IPS-NIHi7 (cell line): ENCODE results near the gene CEP44.
"Not testable (repeated sequence)": the region's sequence is repeated elsewhere in the genome, so short reads cannot be mapped to it uniquely, and the experiment has no call there.

Experiments
- DNase-seq: peaks from one replicate; pipeline ENCODE4 v3.0.0; 2012; ENCODE audit warnings: mixed read lengths; ENCODE audit errors: extremely low spot score

The CEP44 gene

GRCh38 chr4:174324236-174324635 is 40.5 kb downstream of the CEP44 start:
- no peak for DNase-seq

GRCh38 chr4:174324725-174325124 is 41.0 kb downstream of the CEP44 start:
- DNase-seq = no peak

GRCh38 chr4:174332741-174333493 is 49.2 kb downstream of the CEP44 start:
- no peak for DNase-seq

- DNase-seq = no peak
Observed at GRCh38 chr4:174334628-174335027, 50.9 kb downstream of the CEP44 start.

- DNase-seq = no peak
Observed at GRCh38 chr4:174340714-174341113, 57.0 kb downstream of the CEP44 start.

- DNase-seq = peak; percentile 16
Observed at GRCh38 chr4:174349156-174349555, 65.4 kb downstream of the CEP44 start.

- DNase-seq = no peak
Observed at GRCh38 chr4:174352061-174352819, 68.5 kb downstream of the CEP44 start.

GRCh38 chr4:174357321-174357720 is 73.6 kb downstream of the CEP44 start:
- DNase-seq = no peak

- no peak for DNase-seq
Observed at GRCh38 chr4:174358410-174358809, 74.7 kb downstream of the CEP44 start.

- DNase-seq = no peak
Observed at GRCh38 chr4:174358829-174359228, 75.1 kb downstream of the CEP44 start.

- no peak for DNase-seq
Observed at GRCh38 chr4:174362340-174362739, 78.6 kb downstream of the CEP44 start.

- DNase-seq = not testable (repeated sequence)
Observed at GRCh38 chr4:174363782-174364181, 80.1 kb downstream of the CEP44 start.

- DNase-seq = peak; percentile 20
Observed at GRCh38 chr4:174365018-174365587, 81.4 kb downstream of the CEP44 start.

GRCh38 chr4:174369985-174370384 is 86.3 kb downstream of the CEP44 start:
- no peak for DNase-seq

- DNase-seq = no peak
Observed at GRCh38 chr4:174373821-174374220, 90.1 kb downstream of the CEP44 start.

- DNase-seq = no peak
Observed at GRCh38 chr4:174375422-174375821, 91.7 kb downstream of the CEP44 start.

- no peak for DNase-seq
Observed at GRCh38 chr4:174377613-174378012, 93.9 kb downstream of the CEP44 start.

- DNase-seq = no peak
Observed at GRCh38 chr4:174378951-174379350, 95.2 kb downstream of the CEP44 start.

- DNase-seq = not testable (repeated sequence)
Observed at GRCh38 chr4:174380206-174380605, 96.5 kb downstream of the CEP44 start.

- no peak for DNase-seq
Observed at GRCh38 chr4:174380699-174381439, 97.2 kb downstream of the CEP44 start.

GRCh38 chr4:174381440-174381800 is 97.7 kb downstream of the CEP44 start:
- DNase-seq = no peak
